NT2/D1 (cell line): Measurements from ENCODE around the gene GNA15.
A peak's percentile ranks its signal among the peaks of the same experiment; 100 is the strongest.
"Not testable (repeated sequence)": the region's sequence is repeated elsewhere in the genome, so short reads cannot be mapped to it uniquely, and the experiment has no call there.

Experiments
- DNase-seq: peaks from one replicate; pipeline ENCODE4 v3.0.0-alpha.2; 2011; ENCODE audit warnings: low read depth, low spot score
- H3K27me3 ChIP-seq: 2 replicates; pipeline ENCODE4 v1.6.0; 2011; ENCODE audit warnings: mild to moderate bottlenecking; ENCODE audit not compliant: insufficient read length, insufficient read depth
- H3K36me3 ChIP-seq: 2 replicates; pipeline ENCODE4 v1.6.1; 2011; ENCODE audit warnings: mild to moderate bottlenecking, low read length, mixed read lengths; ENCODE audit not compliant: insufficient read depth, insufficient read length
- H3K4me1 ChIP-seq: 2 replicates; pipeline ENCODE4 v1.5.1; 2011; ENCODE audit not compliant: insufficient read depth, insufficient read length
- H3K4me3 ChIP-seq: 2 replicates; pipeline ENCODE4 v1.5.1; 2011; ENCODE audit warnings: low read depth; ENCODE audit not compliant: insufficient read length
- H3K9ac ChIP-seq: 2 replicates; pipeline ENCODE4 v1.6.0; 2011; ENCODE audit warnings: low read depth; ENCODE audit not compliant: insufficient read length
- H3K9me3 ChIP-seq: 2 replicates; pipeline ENCODE4 v1.5.1; 2011; ENCODE audit warnings: mild to moderate bottlenecking, low read length; ENCODE audit not compliant: insufficient read depth
- SUZ12 ChIP-seq: IDR thresholded peaks from 2 replicates; pipeline ENCODE4 v1.6.1; 2011; ENCODE audit not compliant: insufficient read length, insufficient read depth; ENCODE audit errors: extremely low read depth
- YY1 ChIP-seq: IDR thresholded peaks from 2 replicates; pipeline ENCODE4 v1.6.1; 2011; ENCODE audit not compliant: insufficient read length, insufficient read depth
- ZNF274 ChIP-seq: IDR thresholded peaks from 2 replicates; pipeline ENCODE4 v1.6.1; 2011; ENCODE audit warnings: mild to moderate bottlenecking, low read depth, low read length

Gene GNA15

DNA sequence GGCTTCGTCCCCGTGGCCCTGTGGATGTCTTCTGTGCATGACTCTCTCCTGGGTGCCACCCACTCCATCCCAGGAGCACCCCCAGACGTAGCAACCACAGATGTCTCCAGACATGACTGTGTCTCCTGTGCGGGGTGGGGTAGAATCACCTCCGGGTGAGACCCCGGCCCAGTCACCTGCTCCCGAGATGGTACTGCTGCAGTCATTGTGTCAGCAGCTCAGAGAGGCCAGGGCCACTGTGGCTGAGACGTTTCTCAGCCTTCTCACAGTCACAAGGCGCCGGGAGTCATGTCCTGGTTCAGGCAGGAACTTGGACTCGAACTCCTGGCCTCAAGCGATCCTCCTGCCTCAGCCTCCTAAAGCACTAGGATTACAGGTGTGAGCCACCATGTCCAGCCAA, 66.5 kb downstream of the GNA15 start:
- no peak for DNase-seq
- Histone ChIP-seq H3K4me3 (no peak overlapping the region), H3K4me1 (peaks cover 5% of the 10 kb centered on the region), H3K27me3 (no peaks in the 10 kb centered on the region), H3K36me3 (peaks cover 85% of the 10 kb centered on the region), H3K9me3 (no peaks in the 10 kb centered on the region), H3K9ac (no peak overlapping the region)
- TF ChIP-seq YY1 = no peak
- TF ChIP-seq ZNF274 = no peak
- no peak for TF ChIP-seq SUZ12

- not testable (repeated sequence) for DNase-seq, H3K27me3 ChIP-seq, H3K4me3 ChIP-seq, H3K4me1 ChIP-seq, H3K9me3 ChIP-seq, H3K9ac ChIP-seq
- H3K36me3 ChIP-seq = peaks cover 88% of the 10 kb centered on the region
Measured at GRCh38 chr19:3202895-3203294, 67.1 kb downstream of the GNA15 start.

DNA sequence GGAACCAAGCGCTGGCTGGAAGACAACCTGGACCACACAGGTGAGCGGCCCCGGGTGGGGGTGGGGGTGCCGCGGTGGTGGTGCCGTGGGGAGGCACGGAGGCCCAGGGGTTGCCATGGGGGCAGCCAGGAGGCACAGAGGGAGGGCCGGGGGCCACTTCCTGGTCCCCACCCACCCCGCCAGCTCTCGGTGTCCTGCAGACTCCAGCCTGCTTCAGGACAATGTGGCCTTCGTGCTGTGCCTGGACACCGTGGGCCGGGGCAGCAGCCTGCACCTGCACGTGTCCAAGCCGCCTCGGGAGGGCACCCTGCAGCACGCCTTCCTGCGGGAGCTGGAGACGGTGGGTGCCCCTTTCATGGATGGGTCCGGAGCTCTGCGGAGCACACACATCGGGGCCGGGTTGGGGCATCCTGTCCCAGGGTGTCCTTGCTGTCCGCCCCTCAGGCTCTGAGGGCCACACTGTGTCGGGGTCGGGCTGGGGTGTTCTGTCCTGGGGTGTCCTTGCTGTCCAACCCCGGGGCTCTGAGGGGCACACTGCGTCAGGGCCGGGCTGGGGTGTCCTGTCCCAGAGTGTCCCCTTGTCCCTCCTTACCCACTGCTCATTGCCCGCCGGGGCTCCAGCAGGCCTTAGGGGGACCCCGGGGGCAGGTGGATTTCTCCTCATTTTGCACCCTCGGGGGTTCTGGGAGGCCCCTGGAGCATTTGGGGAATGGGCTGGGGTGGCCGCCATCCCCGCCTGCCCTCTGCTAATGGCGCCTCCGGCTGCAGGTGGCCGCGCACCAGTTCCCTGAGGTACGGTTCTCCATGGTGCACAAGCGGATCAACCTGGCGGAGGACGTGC, 68.2 kb downstream of the GNA15 start:
- Histone ChIP-seq H3K9me3 (no peaks in the 10 kb centered on the region), H3K36me3 (peaks cover 92% of the 10 kb centered on the region), H3K9ac (no peak overlapping the region), H3K4me1 (peaks cover 12% of the 10 kb centered on the region), H3K4me3 (no peak overlapping the region), H3K27me3 (no peaks in the 10 kb centered on the region)
- TF ChIP-seq YY1 (no peak), SUZ12 (no peak), ZNF274 (no peak)
- DNase-seq = no peak

DNA sequence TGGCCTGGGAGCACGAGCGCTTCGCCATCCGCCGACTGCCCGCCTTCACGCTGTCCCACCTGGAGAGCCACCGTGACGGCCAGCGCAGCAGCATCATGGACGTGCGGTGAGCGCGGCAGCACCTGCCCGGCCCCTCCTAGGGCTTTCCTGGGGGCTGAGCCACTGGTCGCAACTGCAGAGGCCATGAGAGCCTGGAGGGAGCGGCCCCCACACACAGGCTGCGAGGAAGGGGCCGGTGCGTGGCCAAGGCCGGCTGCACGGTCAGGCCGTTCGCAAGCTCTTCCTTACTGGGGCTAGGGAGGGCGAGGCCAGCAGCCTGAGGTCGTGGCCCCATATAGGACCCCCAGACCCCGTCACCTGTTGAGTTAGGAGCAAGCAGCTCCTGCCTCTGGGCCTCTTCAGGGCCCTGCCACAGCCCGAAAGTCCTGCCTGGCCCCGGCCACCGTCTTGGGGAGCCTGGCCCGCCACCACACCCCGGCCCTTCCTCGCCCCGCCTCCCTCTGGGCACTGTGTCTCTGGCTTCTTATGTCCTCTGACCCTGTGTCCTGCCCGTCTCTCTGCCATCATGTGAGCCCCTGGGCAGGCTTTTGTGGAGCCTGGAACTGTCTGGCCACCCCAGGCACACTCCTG, 68.9 kb downstream of the GNA15 start:
- H3K36me3 ChIP-seq = peaks cover 93% of the 10 kb centered on the region
- TF ChIP-seq ZNF274 (no peak), YY1 (no peak), SUZ12 (no peak)
- H3K9ac ChIP-seq = no peak overlapping the region
- H3K4me3 ChIP-seq = no peak overlapping the region
- no peaks in the 10 kb centered on the region for H3K27me3 ChIP-seq
- H3K4me1 ChIP-seq = peaks cover 12% of the 10 kb centered on the region
- no peak for DNase-seq
- H3K9me3 ChIP-seq = no peaks in the 10 kb centered on the region

DNA sequence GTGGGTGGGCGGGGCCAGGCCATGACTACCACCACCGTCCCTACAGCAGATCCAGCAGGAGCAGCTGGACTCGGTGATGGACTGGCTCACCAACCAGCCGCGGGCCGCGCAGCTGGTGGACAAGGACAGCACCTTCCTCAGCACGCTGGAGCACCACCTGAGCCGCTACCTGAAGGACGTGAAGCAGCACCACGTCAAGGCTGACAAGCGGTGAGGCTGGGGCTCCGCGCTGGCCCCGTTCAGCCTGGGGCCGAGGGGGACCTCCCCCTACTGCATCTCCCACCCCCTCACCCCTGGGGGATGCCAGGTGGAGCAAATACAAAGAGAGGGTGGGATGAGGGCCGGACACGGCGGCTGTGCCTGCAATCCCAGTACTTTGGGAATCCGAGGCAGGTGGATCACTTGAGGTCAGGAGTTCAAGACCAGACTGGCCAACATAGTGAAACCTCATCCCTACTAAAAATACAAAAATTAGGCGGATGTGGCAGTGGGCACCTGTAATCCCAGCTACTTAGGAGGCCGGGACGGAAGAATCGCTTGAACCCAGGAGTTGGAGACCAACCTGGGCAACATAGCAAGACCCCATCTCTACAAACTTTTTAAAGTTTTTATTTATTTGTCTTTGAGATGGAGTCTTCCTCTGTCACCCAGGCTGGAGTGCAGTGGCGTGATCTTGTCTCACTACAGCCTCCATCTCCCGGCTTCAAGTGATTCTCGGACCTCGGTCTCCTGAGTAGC, 70.6 kb downstream of the GNA15 start:
- peaks cover 12% of the 10 kb centered on the region for H3K4me1 ChIP-seq
- H3K36me3 ChIP-seq = peaks cover 82% of the 10 kb centered on the region
- H3K27me3 ChIP-seq = no peaks in the 10 kb centered on the region
- no peak for TF ChIP-seq YY1
- no peak for TF ChIP-seq SUZ12
- TF ChIP-seq ZNF274 = no peak
- no peaks in the 10 kb centered on the region for H3K9me3 ChIP-seq
- DNase-seq = no peak
- H3K9ac ChIP-seq = no peak overlapping the region
- no peak overlapping the region for H3K4me3 ChIP-seq

- Histone ChIP-seq H3K36me3 (peaks cover 77% of the 10 kb centered on the region), H3K9me3 (no peaks in the 10 kb centered on the region), H3K27me3 (no peaks in the 10 kb centered on the region), H3K4me3 (no peak overlapping the region), H3K4me1 (peaks cover 11% of the 10 kb centered on the region), H3K9ac (no peak overlapping the region)
- TF ChIP-seq SUZ12 = no peak
- TF ChIP-seq ZNF274 = no peak
- TF ChIP-seq YY1 = no peak
- peak; percentile 39 for DNase-seq
Measured at GRCh38 chr19:3207461-3208242, 71.8 kb downstream of the GNA15 start.
